ENCODE measurements around the gene HIC1. TPM values are rescaled to one million over a fixed set of nuclear protein-coding genes. Genes with fewer than 3 reads are reported as not detected.
"Not testable (repeated sequence)": the region's sequence is repeated elsewhere in the genome, so short reads cannot be mapped to it uniquely, and the experiment has no call there.

The HIC1 gene
- total RNA-seq, 1 donor from 2014 or later = 9.3 TPM

DNA sequence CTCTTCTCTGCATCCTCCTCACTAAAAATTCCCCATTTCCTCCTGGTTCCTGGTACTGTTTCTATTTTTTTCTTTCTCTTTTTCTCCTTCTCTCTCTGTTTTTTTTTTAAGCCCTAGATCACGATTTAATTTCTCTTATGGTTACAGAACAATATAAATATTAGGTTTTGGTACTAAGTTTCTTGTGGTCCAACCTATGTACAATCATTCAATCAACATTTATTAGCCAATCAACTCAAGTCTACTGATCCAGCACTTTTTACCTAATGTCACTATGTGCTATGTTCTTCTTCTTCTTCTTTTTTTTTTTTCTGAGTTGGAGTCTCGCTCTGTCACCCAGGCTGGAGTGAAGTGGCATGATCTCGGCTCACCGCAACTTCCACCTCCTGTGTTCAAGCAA is 42.4 kb upstream of the HIC1 start:
- TF ChIP-seq CTCF (IDR thresholded peaks at IDR 0.05) = no peak
- Mint-ChIP-seq H3K27ac (no peak overlapping the region), H3K4me3 (no peak overlapping the region), H3K27me3 (peaks cover 28% of the 10 kb centered on the region), H3K9me3 (no peaks in the 10 kb centered on the region), H3K36me3 (ENCODE audit: low read depth) (no peaks in the 10 kb centered on the region), H3K4me1 (no peaks in the 10 kb centered on the region)
- ATAC-seq (ENCODE audit: low read depth) = no peak
- ChIA-PET CTCF (no interaction called here), POLR2A (no interaction called here)
- no peak for DNase-seq
- intact Hi-C loops (cut with micrococcal nuclease) = no loop called here

DNA sequence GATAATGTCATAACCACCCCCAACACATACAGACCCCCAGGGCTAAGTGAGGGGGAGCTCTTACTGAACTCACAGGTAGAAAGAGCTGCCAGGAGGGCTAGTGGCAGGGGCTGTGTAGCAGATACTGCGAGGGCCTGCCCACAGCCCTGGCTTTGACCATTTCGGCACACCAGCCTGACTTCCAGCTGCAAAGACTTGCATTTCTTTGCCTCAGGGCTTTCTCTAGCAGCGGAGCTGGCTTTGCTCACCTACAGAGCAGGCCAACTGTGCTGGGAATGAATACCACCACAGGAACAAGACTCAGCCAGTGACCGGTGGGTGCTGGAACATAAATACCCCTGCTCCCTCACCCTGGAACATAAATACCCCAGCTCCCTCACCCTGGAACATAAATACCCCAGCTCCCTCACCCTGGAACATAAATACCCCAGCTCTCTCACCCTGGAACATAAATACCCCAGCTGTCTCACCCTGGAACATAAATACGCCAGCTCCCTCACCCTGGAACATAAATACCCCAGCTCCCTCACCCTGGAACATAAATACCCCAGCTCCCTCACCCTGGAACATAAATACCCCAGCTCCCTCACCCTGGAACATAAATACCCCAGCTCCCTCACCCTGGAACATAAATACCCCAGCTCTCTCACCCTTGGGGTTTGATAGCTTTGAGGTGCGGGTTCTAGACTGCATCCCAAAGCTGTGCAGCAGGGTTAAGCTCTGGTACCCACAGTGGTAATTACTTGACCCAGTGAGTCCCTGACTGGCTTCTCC is 41.5 kb upstream of the HIC1 start:
- H3K9me3 Mint-ChIP-seq; H3K4me3 Mint-ChIP-seq; ATAC-seq (ENCODE audit: low read depth); H3K36me3 Mint-ChIP-seq (ENCODE audit: low read depth); POLR2A ChIA-PET; DNase-seq; CTCF ChIA-PET; H3K27ac Mint-ChIP-seq; H3K4me1 Mint-ChIP-seq; intact Hi-C loops (cut with micrococcal nuclease): not testable (repeated sequence)
- peaks cover 36% of the 10 kb centered on the region for H3K27me3 Mint-ChIP-seq

DNA sequence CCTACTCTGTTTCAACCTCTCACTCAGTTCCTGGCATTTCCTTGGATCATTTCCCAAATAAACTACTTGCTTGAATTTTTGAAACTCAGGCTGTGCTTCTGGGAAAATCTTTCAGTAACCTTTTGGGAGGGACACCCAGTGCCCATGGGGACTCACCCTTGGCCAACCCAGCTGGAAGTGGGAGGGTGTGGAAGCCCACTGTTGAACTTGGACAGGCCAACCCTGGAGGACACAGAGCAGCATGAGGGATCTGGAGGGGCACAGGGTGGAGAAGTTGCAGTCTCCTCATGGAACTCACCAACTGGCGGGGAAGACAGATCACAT is 40.9 kb upstream of the HIC1 start:
- ATAC-seq (ENCODE audit: low read depth) = no peak
- ChIA-PET CTCF (no interaction called here), POLR2A (no interaction called here)
- no peaks in the 10 kb centered on the region for H3K4me1 Mint-ChIP-seq
- H3K27ac Mint-ChIP-seq = no peak overlapping the region
- no peak for TF ChIP-seq CTCF (IDR thresholded peaks at IDR 0.05)
- H3K9me3 Mint-ChIP-seq = no peaks in the 10 kb centered on the region
- peaks cover 35% of the 10 kb centered on the region for H3K27me3 Mint-ChIP-seq
- no peak overlapping the region for H3K4me3 Mint-ChIP-seq
- DNase-seq = no peak
- intact Hi-C loops (cut with micrococcal nuclease) = no loop called here
- no peaks in the 10 kb centered on the region for H3K36me3 Mint-ChIP-seq (ENCODE audit: low read depth)

GRCh38 chr17:2015314-2015713 is 39.6 kb upstream of the HIC1 start:
- no peaks in the 10 kb centered on the region for H3K4me1 Mint-ChIP-seq
- no peak overlapping the region for H3K4me3 Mint-ChIP-seq
- H3K36me3 Mint-ChIP-seq (ENCODE audit: low read depth) = no peaks in the 10 kb centered on the region
- ATAC-seq (ENCODE audit: low read depth) (no peak), DNase-seq (no peak)
- intact Hi-C loops (cut with micrococcal nuclease) = no loop called here
- TF ChIP-seq CTCF (IDR thresholded peaks at IDR 0.05) = no peak
- POLR2A ChIA-PET = no interaction called here
- CTCF ChIA-PET = no interaction called here
- peaks cover 41% of the 10 kb centered on the region for H3K27me3 Mint-ChIP-seq
- no peaks in the 10 kb centered on the region for H3K9me3 Mint-ChIP-seq
- no peak overlapping the region for H3K27ac Mint-ChIP-seq

DNA sequence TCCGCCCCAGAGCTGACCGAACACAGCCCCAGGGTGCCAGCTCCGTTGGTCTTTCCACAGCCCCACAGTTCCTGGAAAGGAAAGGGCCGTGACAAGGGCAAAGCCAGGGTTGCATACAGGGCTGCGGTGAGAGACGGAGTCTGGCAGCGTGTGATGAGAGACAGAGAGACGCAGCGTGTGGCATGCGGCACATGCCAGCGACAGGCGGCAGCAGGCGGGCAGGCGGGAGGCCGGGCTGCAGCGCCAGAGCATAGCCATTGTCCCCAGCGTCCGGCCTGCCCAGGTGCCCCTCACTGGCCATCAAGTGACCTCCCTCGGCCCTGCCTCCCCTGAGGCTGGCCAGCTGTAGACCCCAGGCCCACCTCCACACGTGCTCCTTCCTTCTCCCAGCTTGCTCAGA is 38.4 kb upstream of the HIC1 start:
- Mint-ChIP-seq H3K9me3 (no peaks in the 10 kb centered on the region), H3K36me3 (ENCODE audit: low read depth) (no peaks in the 10 kb centered on the region), H3K4me1 (no peaks in the 10 kb centered on the region), H3K4me3 (no peak overlapping the region), H3K27me3 (peaks cover 38% of the 10 kb centered on the region), H3K27ac (no peak overlapping the region)
- no peak for TF ChIP-seq CTCF (IDR thresholded peaks at IDR 0.05)
- DNase-seq = no peak
- ChIA-PET POLR2A (no interaction called here), CTCF (no interaction called here)
- ATAC-seq (ENCODE audit: low read depth) = no peak
- intact Hi-C loops (cut with micrococcal nuclease) = no loop called here

Measured in activated B cell treated with CpG ODN at 0.5 μM for 24 hours (primary cell).